Ramos (cell line): Measurements from ENCODE around the gene DARS2.
"Not testable (repeated sequence)": the region's sequence is repeated elsewhere in the genome, so short reads cannot be mapped to it uniquely, and the experiment has no call there.

Experiments used
- in situ Hi-C: fragments of 300-500 bp; cut with MboI; formaldehyde crosslinking; loops from one replicate; pipeline ENCODE4 v1.14.3; 2022; ENCODE audit warnings: low sequenced_read_pairs; ENCODE audit not compliant: unreplicated experiment

DARS2 gene

DNA sequence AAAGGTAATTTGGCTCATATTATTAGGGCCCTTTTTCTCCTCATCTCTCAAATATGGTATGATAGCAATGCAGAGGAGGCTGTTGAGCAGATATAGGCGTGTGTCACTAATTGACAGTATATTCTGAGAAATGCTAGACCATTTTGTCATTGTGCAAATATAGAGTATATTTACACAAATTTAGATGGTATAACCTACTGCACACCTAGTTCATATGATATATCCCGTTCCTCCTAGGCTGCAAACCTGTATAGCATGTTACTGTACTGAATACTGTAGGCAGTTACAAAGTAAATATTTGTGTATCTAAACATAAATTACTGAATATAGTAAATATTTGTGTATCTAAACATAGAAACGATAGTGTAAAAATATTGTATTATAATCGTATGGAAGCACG, 52.3 kb downstream of the DARS2 start:
- in situ Hi-C loops: no loop called here

DNA sequence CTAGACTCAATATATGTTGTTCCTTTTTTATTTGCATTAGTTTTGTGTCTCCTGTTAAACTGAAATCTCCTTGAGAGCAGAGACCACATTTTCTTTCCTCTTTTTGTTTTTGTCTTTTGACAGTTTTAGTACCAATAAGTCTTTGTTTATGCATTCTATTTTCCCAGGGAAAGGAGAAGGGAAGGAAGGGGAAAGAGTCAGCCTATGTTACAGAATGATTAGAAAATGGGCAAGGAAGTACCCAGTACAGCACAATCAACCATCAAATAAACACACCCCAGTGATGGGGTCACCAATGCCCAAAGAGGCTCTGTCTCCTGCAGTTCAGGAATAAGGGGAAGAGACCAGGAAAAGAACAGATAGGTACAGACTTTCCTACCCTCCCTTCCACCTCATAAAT, 53.8 kb downstream of the DARS2 start:
- in situ Hi-C loops: no loop called here

DNA sequence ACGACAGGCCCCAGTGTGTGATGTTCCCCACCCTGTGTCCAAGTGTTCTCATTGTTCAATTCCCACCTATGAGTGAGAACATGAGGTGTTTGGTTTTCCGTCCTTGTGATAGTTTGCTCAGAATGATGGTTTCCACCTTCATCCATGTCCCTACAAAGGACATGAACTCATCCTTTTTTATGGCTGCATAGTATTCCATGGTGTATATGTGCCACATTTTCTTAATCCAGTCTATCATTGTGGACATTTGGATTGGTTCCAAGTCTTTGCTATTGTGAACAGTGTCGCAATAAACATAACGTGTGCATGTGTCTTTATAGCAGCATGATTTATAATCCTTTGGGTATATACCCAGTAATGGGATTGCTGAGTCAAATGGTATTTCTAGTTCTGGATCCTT, 56.6 kb downstream of the DARS2 start:
- in situ Hi-C loops: not testable (repeated sequence)

DNA sequence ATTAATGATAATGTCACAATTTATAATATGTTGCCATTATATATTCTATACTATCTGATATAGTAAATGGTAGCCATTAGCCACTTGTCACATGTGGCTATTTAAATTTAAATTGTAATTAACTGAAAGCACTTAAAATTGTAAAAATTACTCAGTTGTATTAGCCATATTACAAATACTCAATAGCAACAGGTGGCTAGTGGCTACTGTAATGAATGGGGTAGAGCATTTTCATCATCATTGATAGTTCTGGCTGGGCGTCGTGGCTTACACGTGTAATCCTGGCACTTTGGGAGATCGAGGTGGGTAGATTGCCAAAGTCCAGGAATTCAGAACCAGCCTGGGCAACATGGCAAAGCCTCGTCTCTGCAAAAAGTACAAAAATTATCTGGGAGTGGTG, 60.2 kb downstream of the DARS2 start:
- in situ Hi-C loops: no loop called here

DNA sequence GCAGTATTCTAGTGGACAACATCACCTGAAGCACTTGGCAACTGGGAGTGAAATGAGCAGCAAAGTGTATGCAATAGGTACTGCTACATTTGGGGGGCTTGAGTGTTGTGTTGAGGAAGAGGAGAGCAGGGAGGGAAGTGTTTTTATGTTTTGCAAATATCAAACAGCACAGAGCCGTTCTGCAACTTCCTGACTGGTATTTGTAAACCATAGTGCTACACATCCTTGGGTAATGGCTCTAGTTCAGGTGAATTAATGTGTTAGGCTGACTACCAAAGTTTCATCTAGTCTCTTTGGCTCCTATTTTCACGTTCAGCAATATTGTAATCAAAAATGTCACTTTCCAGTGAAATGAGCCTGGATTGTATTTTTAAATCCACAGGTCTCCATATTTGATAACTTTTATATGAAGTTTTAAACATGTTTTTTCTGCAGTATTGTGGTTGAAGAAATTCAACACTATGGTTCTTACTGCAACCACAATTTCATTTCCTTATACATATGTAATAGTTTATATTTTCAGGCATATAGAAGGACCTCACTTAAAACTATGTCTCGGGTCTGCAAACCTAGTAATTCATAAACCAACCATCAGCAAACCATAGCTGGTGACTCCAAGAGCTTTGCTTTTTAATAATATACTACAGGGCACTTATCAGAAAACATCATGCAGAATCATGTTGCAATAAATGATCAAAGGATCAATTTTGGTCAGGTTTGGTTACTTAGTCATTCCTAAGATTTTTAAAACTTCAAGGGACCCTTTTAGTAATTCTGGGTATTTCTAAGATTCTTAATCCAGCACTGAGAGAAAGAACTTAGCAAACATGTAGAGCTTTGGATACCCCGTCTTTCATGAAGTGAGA, 62.5 kb downstream of the DARS2 start:
- in situ Hi-C loops: no loop called here

DNA sequence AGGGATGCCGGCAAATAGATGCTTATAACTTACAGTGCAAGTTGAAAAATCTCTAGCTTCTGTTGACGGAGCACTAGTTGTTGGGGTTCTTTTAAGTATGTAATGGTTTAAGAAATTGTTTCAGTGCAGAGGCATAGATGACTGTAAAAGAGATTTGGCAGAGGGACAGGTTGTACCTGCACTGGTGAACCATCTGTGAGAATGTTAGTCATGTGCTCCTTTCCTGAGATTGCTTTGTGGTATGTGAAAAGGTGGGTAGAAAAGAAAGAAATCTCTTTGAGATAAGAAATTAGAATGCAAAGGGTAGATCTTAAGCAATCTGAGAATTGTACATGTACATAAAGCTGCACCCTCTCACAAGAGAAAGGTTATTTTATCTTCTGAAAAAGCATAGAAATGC, 63.2 kb downstream of the DARS2 start:
- in situ Hi-C loops: no loop called here

DNA sequence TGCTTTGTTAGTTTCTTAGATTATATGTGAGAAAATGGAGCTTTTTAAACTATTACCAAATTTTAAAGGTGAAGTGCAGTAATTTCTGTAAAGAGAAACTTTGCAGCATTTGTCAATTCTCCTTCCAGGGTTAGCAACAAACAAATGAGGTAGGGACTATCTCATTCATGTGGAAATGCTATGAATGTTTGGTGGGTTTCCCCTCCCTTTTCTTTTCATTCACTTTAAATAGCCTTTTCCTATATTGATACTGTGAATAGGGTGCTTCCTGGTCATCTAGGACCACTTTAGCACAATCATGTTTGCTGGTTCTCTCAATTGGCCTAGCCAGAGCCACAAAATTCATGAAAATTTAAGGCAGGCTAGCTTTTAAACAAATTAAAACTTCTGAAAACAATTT, 64.3 kb downstream of the DARS2 start:
- in situ Hi-C loops: no loop called here

DNA sequence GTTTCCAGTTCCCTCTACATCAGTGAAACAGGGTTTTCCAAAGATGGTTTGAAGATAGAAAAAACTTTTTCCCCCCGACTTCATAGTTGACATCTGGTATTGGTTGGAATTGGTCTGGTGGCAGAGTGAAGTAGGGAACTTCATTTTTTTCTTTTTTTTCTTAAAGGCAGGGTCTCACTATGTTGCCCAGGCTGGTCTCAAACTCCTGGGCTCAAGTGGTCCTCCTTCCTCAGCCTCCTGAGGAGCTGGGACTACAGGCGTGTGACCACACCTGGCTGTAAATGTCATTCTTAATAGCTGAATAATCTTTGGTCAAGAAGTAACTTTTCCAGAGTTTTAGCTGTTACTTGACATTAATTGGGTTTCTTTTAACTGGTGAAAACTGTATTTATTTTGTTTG, 65.4 kb downstream of the DARS2 start:
- in situ Hi-C loops: no loop called here

DNA sequence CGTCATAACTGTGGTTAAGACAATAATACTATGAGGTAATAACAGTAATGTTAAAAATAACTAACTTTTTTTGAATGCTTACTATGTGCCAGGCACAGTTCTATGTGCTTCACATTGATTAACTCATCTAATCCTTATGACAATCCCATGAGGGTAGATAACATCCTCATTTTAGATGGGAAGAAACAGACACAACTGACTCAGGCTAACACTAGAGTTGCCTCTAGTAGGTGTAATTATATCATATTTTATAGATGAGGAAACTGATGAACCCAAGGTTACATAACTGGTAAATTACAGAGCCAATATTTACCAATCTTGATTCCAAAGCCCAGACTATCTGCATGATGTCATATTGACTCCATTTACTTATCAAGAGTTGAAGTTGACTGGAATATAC, 69.1 kb downstream of the DARS2 start:
- in situ Hi-C loops: no loop called here

DNA sequence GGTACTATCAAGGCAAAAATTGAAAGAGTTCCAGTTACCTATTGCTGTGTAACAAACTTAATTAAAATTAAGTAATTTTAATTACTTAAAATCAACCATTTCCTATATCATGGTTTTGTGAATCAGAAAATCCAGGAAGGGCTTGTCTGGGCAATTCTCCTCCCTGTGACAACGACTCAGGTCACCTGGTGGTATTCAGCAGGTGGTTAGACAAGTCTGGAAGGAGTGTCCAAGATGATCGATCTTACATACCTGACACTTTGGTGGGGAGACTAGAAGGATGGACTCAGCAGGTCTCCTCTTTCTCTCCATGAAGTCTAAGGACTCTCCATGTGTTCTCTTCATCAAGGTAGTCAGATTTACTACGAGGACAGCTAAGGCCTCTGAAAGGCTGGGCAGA, 69.7 kb downstream of the DARS2 start:
- in situ Hi-C loops: no loop called here

DNA sequence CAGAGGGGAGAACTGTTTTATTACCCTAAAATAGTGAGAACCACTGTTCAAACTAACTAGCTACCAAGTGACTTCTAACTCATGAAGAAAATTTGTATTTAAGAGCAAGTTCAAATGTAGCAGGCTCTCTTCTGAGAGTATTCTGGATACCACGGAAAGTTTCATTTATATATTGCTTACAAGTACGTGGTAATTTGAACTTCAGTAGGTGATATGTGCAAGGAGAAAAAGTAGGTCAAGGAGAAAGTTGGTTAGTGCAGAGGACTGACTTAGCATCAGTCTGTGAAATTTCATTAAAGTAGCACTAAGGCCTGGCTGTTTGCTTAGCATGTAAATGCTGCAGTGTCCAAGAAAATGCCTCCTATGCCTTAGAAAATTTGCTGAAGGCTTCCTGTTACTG, 76.0 kb downstream of the DARS2 start:
- in situ Hi-C loops: no loop called here

DNA sequence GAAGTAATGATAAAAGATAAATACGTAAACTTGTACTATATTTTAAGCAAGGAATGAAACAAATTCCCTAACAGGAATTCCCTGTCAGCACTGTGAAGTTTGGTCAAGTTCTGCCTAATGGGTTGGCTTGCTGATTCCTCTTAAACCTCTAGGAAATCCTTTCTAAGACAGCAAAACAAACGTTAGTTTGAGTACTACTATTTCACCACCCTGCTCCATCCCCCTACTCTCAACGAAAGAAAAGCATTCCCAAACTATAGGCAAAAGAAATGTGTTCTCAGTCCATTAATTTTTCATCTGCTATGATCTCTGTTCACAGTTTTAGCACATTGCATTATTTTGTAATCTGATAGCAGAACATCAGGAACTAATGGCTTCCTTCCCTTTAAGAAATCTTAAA, 76.5 kb downstream of the DARS2 start:
- in situ Hi-C loops: no loop called here

DNA sequence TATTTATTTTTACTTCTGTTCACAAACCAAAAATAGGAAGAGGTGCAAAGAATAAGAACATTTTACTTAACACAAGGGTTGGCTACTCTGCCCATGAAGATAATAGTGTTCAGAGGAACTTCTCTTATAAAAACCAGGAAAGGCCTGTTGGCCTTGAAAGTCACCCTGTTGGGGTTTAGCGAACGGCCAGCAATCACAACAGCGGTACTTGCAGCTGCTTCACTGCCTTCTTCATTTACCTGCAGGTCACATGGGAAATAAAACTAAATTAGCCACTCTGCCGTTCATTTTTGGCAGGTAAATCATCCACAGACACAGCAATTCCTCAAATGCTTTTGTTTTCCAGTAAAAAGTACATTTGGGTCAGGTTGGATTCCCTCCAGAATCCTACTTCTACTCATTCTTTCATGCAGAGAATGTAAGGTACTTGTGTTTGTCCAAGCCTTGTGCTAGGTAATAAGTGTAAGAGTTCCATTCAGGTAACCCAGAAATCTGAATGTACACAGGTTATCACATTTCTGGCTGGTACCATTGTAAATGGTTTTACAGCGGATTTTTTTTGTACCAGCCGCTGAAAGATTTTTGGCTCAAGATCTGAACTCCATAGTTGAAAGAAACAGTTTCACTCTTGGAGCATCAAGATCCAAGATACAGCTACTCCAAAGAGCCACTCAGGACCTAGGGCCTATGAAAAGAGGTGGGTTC, 79.5 kb downstream of the DARS2 start:
- in situ Hi-C loops: no loop called here
